Measurements from ENCODE around the gene C12orf50. TPM values are rescaled to one million over a fixed set of nuclear protein-coding genes. Genes with fewer than 3 reads are reported as not detected.

C12orf50 gene
- total RNA-seq, 1 donor from 2014 or later, result 0.37 TPM

DNA sequence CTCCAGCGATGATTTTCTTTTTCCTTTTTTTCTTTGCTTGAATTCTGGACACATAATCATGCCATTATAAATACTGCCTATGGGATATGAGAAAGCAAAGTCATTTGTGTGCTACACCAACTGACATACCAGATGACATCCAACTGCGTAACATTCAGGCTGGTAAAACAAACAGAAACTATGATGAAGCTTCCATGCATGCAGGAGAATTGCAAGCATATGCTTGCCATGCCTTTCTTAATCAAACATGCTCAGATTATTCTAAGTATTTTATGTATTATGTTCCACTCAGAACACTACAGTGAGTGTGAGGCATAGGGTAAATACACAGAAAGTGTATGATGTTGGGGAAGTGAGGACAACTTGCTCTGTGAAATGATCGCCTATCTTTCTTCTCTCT is 97.4 kb downstream of the C12orf50 start:
- Mint-ChIP-seq H3K4me1 (peaks cover 5% of the 10 kb centered on the region), H3K36me3 (ENCODE audit: low read depth) (peaks cover 7% of the 10 kb centered on the region), H3K27ac (ENCODE audit: unreplicated experiment) (no peak overlapping the region), H3K4me3 (no peak overlapping the region), H3K27me3 (ENCODE audit: low read depth) (no peaks in the 10 kb centered on the region), H3K9me3 (peaks cover 7% of the 10 kb centered on the region)
- no peak for DNase-seq (ENCODE audit: low read depth, low spot score)
- TF ChIP-seq, protein P1, sequence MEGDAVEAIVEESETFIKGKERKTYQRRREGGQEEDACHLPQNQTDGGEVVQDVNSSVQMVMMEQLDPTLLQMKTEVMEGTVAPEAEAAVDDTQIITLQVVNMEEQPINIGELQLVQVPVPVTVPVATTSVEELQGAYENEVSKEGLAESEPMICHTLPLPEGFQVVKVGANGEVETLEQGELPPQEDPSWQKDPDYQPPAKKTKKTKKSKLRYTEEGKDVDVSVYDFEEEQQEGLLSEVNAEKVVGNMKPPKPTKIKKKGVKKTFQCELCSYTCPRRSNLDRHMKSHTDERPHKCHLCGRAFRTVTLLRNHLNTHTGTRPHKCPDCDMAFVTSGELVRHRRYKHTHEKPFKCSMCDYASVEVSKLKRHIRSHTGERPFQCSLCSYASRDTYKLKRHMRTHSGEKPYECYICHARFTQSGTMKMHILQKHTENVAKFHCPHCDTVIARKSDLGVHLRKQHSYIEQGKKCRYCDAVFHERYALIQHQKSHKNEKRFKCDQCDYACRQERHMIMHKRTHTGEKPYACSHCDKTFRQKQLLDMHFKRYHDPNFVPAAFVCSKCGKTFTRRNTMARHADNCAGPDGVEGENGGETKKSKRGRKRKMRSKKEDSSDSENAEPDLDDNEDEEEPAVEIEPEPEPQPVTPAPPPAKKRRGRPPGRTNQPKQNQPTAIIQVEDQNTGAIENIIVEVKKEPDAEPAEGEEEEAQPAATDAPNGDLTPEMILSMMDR (conservative IDR thresholded peaks at IDR 0.05), result no peak

DNA sequence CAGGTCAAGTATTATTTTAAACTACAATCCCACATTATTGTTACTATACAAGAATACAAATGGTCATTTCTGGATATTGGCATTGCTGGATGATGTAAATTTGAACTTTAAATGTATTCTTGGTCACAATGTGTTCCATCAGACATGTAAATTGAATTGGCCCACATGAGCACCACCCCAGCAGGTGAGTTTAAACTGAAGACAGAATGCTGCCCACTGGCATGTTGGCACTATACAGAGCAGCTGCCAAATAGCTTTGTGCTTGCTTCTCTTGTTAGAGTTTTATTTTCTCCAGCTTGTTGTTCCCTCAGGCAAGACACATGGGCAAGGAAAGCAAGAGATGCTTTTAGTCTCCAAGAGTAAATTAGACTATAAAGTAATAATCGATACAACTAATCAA is 98.6 kb downstream of the C12orf50 start:
- Mint-ChIP-seq H3K36me3 (ENCODE audit: low read depth) (no peaks in the 10 kb centered on the region), H3K4me3 (no peak overlapping the region), H3K27me3 (ENCODE audit: low read depth) (no peaks in the 10 kb centered on the region), H3K4me1 (peaks cover 5% of the 10 kb centered on the region), H3K27ac (ENCODE audit: unreplicated experiment) (no peak overlapping the region), H3K9me3 (no peaks in the 10 kb centered on the region)
- TF ChIP-seq, protein P1 (conservative IDR thresholded peaks at IDR 0.05), result no peak
- DNase-seq (ENCODE audit: low read depth, low spot score), result no peak

Other genes with a start within 250 kb of the C12orf50 start
- 25.5 and 27.5 TPM in 2 replicates for gene CEP290, start 112.7 kb upstream of the C12orf50 start, total RNA-seq
- 20.6 and 23.6 TPM in 2 replicates for gene TMTC3, start 112.9 kb upstream of the C12orf50 start, total RNA-seq

All from neural crest cell (in vitro differentiated cells).